Osteoblast (primary cell): ENCODE data around the gene DDN. TPM values are rescaled to one million over a fixed set of nuclear protein-coding genes. Genes with fewer than 3 reads are reported as not detected.

Source experiments
- DNase-seq: peaks from one replicate; pipeline ENCODE4 v3.0.0; 2011; ENCODE audit warnings: low spot score, mixed read lengths; ENCODE audit not compliant: insufficient read length; ENCODE audit errors: missing footprints
- H2AFZ ChIP-seq: 2 replicates; pipeline ENCODE4 v1.6.0; 2011; ENCODE audit warnings: mild to moderate bottlenecking, low read length
- H3K27ac ChIP-seq: 2 replicates; pipeline ENCODE4 v1.5.1; 2011; ENCODE audit warnings: mild to moderate bottlenecking, low read depth, low read length, moderate library complexity
- H3K27me3 ChIP-seq: 2 replicates; pipeline ENCODE4 v1.6.0; 2012; ENCODE audit warnings: mild to moderate bottlenecking, control low read depth, inconsistent platforms, low read length, moderate library complexity; ENCODE audit not compliant: insufficient read depth
- H3K36me3 ChIP-seq: 2 replicates; pipeline ENCODE4 v1.5.1; 2011; ENCODE audit warnings: mild to moderate bottlenecking, low read length, control low read depth, moderate library complexity; ENCODE audit not compliant: insufficient read depth
- H3K4me1 ChIP-seq: 2 replicates; pipeline ENCODE4 v1.5.1; 2011; ENCODE audit warnings: mild to moderate bottlenecking, low read length, control low read depth, moderate library complexity; ENCODE audit not compliant: insufficient read depth
- H3K4me2 ChIP-seq: 2 replicates; pipeline ENCODE4 v1.6.0; 2011; ENCODE audit warnings: mild to moderate bottlenecking, low read length; ENCODE audit not compliant: insufficient read depth
- H3K4me3 ChIP-seq: fragments of 200-600 bp; sonication (generic); 3 replicates; pipeline ENCODE4 v1.5.1; 2012; ENCODE audit warnings: mild to moderate bottlenecking, low read length, inconsistent platforms; ENCODE audit not compliant: insufficient read depth
- H3K79me2 ChIP-seq: 2 replicates; pipeline ENCODE4 v1.6.0; 2012; ENCODE audit warnings: mild to moderate bottlenecking, low read length, control low read depth, inconsistent platforms; ENCODE audit not compliant: insufficient read depth
- H3K9me3 ChIP-seq: 2 replicates; pipeline ENCODE4 v1.5.1; 2011; ENCODE audit warnings: low read depth, low read length, control low read depth
- H4K20me1 ChIP-seq: 2 replicates; pipeline ENCODE4 v1.6.0; 2012; ENCODE audit warnings: mild to moderate bottlenecking, low read length, control low read depth; ENCODE audit not compliant: insufficient read depth
- CTCF ChIP-seq: IDR thresholded peaks from 2 replicates; pipeline ENCODE4 v1.5.1; 2011; ENCODE audit warnings: mild to moderate bottlenecking, low read depth, low read length, moderate library complexity; ENCODE audit errors: extremely low read depth
- total RNA-seq: library from RNA; depleted of rRNA; stranded (reverse); fragments of >200 nt; gene quantifications from 2 replicates; pipeline ENCODE4 v1.2.3, GENCODE V29; 2012

The DDN gene
- under 0.01 and 0.29 TPM in 2 replicates for total RNA-seq

- H3K36me3 ChIP-seq, result peaks cover 36% of the 10 kb centered on the region
- DNase-seq, result peak; percentile 96
- peaks cover 5% of the 10 kb centered on the region for H4K20me1 ChIP-seq
- H3K79me2 ChIP-seq, result no peaks in the 10 kb centered on the region
- TF ChIP-seq CTCF, result no peak
- peak within 1 kb of the TSS; percentile 68 for H3K4me3 ChIP-seq
- H3K9me3 ChIP-seq, result no peaks in the 10 kb centered on the region
- peak within 1 kb of the TSS; percentile 5 for H3K27ac ChIP-seq
- H2AFZ ChIP-seq, result no peak within 1 kb of the TSS
- H3K4me2 ChIP-seq, result peak within 1 kb of the TSS; percentile 90
- H3K4me1 ChIP-seq, result peaks cover 29% of the 10 kb centered on the region
- H3K27me3 ChIP-seq, result peaks cover 26% of the 10 kb centered on the region
Observed at GRCh38 chr12:48999371-49000131, at the start of gene DDN. Gene DDN (minus strand): TSS chr12:48999375. CDS start chr12:48999287, 88 bp downstream.

GRCh38 chr12:49048953-49049352, 49.8 kb upstream of the DDN start:
- H3K27ac ChIP-seq, result peak overlapping the region; percentile 43
- H3K27me3 ChIP-seq, result no peaks in the 10 kb centered on the region
- peaks cover 99% of the 10 kb centered on the region for H3K36me3 ChIP-seq
- TF ChIP-seq CTCF, result no peak
- H3K4me1 ChIP-seq, result peaks cover 12% of the 10 kb centered on the region
- no peak overlapping the region for H3K4me3 ChIP-seq
- no peak overlapping the region for H2AFZ ChIP-seq
- peaks cover 51% of the 10 kb centered on the region for H4K20me1 ChIP-seq
- DNase-seq, result peak; percentile 72
- no peak overlapping the region for H3K4me2 ChIP-seq
- peaks cover 58% of the 10 kb centered on the region for H3K79me2 ChIP-seq
- H3K9me3 ChIP-seq, result no peaks in the 10 kb centered on the region

DNA sequence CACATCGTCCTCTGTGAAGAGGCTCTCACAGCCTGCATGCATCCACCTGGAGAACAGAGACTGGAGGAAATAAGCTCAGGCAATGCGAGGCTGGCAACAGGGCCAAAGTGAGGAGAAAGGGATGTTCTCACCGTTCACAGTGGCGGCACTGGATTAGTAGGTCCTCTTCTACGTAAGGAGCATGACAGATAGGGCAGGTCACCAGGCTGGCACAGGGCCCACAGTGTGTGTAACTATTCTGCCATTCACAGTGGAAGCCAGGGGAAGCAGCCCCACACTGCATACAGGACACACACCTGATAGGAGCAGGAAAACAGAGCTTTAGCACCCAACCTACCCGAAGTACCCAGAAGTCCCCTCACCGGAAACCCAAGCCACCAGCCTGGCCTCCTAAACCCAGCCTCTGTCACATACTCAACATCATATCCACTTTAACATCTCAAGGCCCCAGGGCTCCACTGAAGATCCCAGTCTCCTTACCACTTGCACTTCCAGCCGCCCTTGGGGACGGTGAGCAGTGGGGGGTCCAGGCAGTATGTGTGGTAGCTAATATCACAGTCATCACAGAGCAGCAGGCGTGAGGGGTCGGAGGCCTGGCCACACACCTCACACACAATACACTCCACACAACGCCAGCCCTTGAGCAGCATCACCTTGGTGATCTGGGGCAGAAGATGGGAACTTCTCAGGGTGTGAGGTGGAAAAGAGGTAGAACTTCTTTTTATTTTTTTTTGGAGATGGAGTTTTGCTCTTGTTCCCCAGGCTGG, 47.1 kb upstream of the DDN start:
- Histone ChIP-seq H3K4me2 (no peak overlapping the region), H3K79me2 (peaks cover 38% of the 10 kb centered on the region), H3K4me1 (peaks cover 12% of the 10 kb centered on the region), H3K9me3 (no peaks in the 10 kb centered on the region), H2AFZ (no peak overlapping the region), H3K4me3 (no peak overlapping the region), H3K36me3 (peaks cover 94% of the 10 kb centered on the region), H3K27me3 (no peaks in the 10 kb centered on the region), H3K27ac (no peak overlapping the region), H4K20me1 (peaks cover 56% of the 10 kb centered on the region)
- TF ChIP-seq CTCF, result no peak
- DNase-seq, result peak; percentile 50

- peaks cover 89% of the 10 kb centered on the region for H3K36me3 ChIP-seq
- no peaks in the 10 kb centered on the region for H3K27me3 ChIP-seq
- H3K79me2 ChIP-seq, result peaks cover 22% of the 10 kb centered on the region
- H4K20me1 ChIP-seq, result peaks cover 44% of the 10 kb centered on the region
- H2AFZ ChIP-seq, result no peak overlapping the region
- no peak overlapping the region for H3K4me3 ChIP-seq
- peaks cover 5% of the 10 kb centered on the region for H3K4me1 ChIP-seq
- H3K4me2 ChIP-seq, result no peak overlapping the region
- no peak overlapping the region for H3K27ac ChIP-seq
- no peaks in the 10 kb centered on the region for H3K9me3 ChIP-seq
- peak; percentile 48 for DNase-seq
- no peak for TF ChIP-seq CTCF
Observed at GRCh38 chr12:49044660-49045059, 45.5 kb upstream of the DDN start.
